ENCODE results near the gene AFP. TPM values are rescaled to one million over a fixed set of nuclear protein-coding genes. Genes with fewer than 3 reads are reported as not detected.

The AFP gene
- total and polyA plus RNA-seq, 5 donors from 2014 or later = not detected

GRCh38 chr4:73401412-73401811, 34.6 kb upstream of the AFP start:
- Mint-ChIP-seq H3K36me3 (no peaks in the 10 kb centered on the region), H3K4me3 (no peak overlapping the region), H3K27ac (no peak overlapping the region), H3K4me1 (no peaks in the 10 kb centered on the region), H3K9me3 (peaks cover 0 to 2% (median 0%) of the 10 kb centered on the region in 7 donors), H3K27me3 (peaks cover 18% of the 10 kb centered on the region)
- H3K4me1 ChIP-seq (ENCODE audit: control insufficient read depth, insufficient read depth, low read length, poor library complexity, severe bottlenecking) = no peaks in the 10 kb centered on the region
- H3K4me3 ChIP-seq (ENCODE audit: low read depth, low read length) = no peak overlapping the region
- no peaks in the 10 kb centered on the region for H3K9me3 ChIP-seq (ENCODE audit: control insufficient read depth in 2 of 2, low read length in 2 of 2)
- no peaks in the 10 kb centered on the region for H3K27me3 ChIP-seq (ENCODE audit: control insufficient read depth, insufficient read depth, low read length)
- no peaks in the 10 kb centered on the region for H3K36me3 ChIP-seq (ENCODE audit: control insufficient read depth, insufficient read depth, low read length)
- DNase-seq (no peak), ATAC-seq (ENCODE audit: low read depth in 2 of 2) (no peak)
- no peak overlapping the region for H3K27ac ChIP-seq (ENCODE audit: insufficient read depth, low read length, poor library complexity, severe bottlenecking)

- no peak within 1 kb of the TSS for H3K4me3 ChIP-seq (ENCODE audit: low read depth, low read length)
- no peaks in the 10 kb centered on the region for H3K27me3 ChIP-seq (ENCODE audit: control insufficient read depth, insufficient read depth, low read length)
- DNase-seq (no peak), ATAC-seq (ENCODE audit: low read depth in 2 of 2) (no peak)
- no peak within 1 kb of the TSS for H3K27ac ChIP-seq (ENCODE audit: insufficient read depth, low read length, poor library complexity, severe bottlenecking)
- H3K36me3 Mint-ChIP-seq = no peaks in the 10 kb centered on the region
- H3K4me3 Mint-ChIP-seq = no peak within 1 kb of the TSS
- no peaks in the 10 kb centered on the region for H3K4me1 ChIP-seq (ENCODE audit: control insufficient read depth, insufficient read depth, low read length, poor library complexity, severe bottlenecking)
- H3K27ac Mint-ChIP-seq = no peak within 1 kb of the TSS
- H3K27me3 Mint-ChIP-seq = peaks cover 10% of the 10 kb centered on the region
- H3K9me3 ChIP-seq (ENCODE audit: control insufficient read depth in 2 of 2, low read length in 2 of 2) = no peaks in the 10 kb centered on the region
- no peaks in the 10 kb centered on the region for H3K4me1 Mint-ChIP-seq
- H3K36me3 ChIP-seq (ENCODE audit: control insufficient read depth, insufficient read depth, low read length) = no peaks in the 10 kb centered on the region
- peaks cover 0 to 2% (median 0%) of the 10 kb centered on the region in 7 donors for H3K9me3 Mint-ChIP-seq
These were observed 32.0 kb upstream of the AFP start, which contains the start of gene ALB for GRCh38 chr4:73404042-73404441. Gene ALB (plus strand): TSS chr4:73404287. CDS start chr4:73404328, 41 bp downstream.

- Mint-ChIP-seq H3K4me1 (no peaks in the 10 kb centered on the region), H3K4me3 (no peak overlapping the region), H3K9me3 (peaks cover 0 to 2% (median 0%) of the 10 kb centered on the region in 7 donors), H3K27ac (no peak overlapping the region), H3K36me3 (no peaks in the 10 kb centered on the region), H3K27me3 (peaks cover 10% of the 10 kb centered on the region)
- Histone ChIP-seq H3K9me3 (ENCODE audit: control insufficient read depth in 2 of 2, low read length in 2 of 2) (no peaks in the 10 kb centered on the region), H3K27ac (ENCODE audit: insufficient read depth, low read length, poor library complexity, severe bottlenecking) (no peak overlapping the region), H3K4me3 (ENCODE audit: low read depth, low read length) (no peak overlapping the region), H3K4me1 (ENCODE audit: control insufficient read depth, insufficient read depth, low read length, poor library complexity, severe bottlenecking) (no peaks in the 10 kb centered on the region), H3K27me3 (ENCODE audit: control insufficient read depth, insufficient read depth, low read length) (no peaks in the 10 kb centered on the region), H3K36me3 (ENCODE audit: control insufficient read depth, insufficient read depth, low read length) (no peaks in the 10 kb centered on the region)
- DNase-seq (no peak), ATAC-seq (ENCODE audit: low read depth in 2 of 2) (no peak)
These were observed 31.6 kb upstream of the AFP start for GRCh38 chr4:73404457-73404856.

GRCh38 chr4:73405138-73405537, 30.9 kb upstream of the AFP start:
- no peaks in the 10 kb centered on the region for H3K36me3 ChIP-seq (ENCODE audit: control insufficient read depth, insufficient read depth, low read length)
- H3K27ac ChIP-seq (ENCODE audit: insufficient read depth, low read length, poor library complexity, severe bottlenecking) = no peak overlapping the region
- Mint-ChIP-seq H3K4me3 (no peak overlapping the region), H3K27me3 (peaks cover 9% of the 10 kb centered on the region), H3K36me3 (no peaks in the 10 kb centered on the region), H3K27ac (no peak overlapping the region), H3K9me3 (peaks cover 0 to 2% (median 0%) of the 10 kb centered on the region in 7 donors), H3K4me1 (no peaks in the 10 kb centered on the region)
- H3K4me1 ChIP-seq (ENCODE audit: control insufficient read depth, insufficient read depth, low read length, poor library complexity, severe bottlenecking) = no peaks in the 10 kb centered on the region
- H3K9me3 ChIP-seq (ENCODE audit: control insufficient read depth in 2 of 2, low read length in 2 of 2) = no peaks in the 10 kb centered on the region
- ATAC-seq (ENCODE audit: low read depth in 2 of 2) = no peak
- H3K27me3 ChIP-seq (ENCODE audit: control insufficient read depth, insufficient read depth, low read length) = no peaks in the 10 kb centered on the region
- H3K4me3 ChIP-seq (ENCODE audit: low read depth, low read length) = no peak overlapping the region
- DNase-seq = no peak

GRCh38 chr4:73406548-73406875, 29.5 kb upstream of the AFP start:
- no peak for ATAC-seq (ENCODE audit: low read depth in 2 of 2)
- H3K4me3 Mint-ChIP-seq = no peak overlapping the region

GRCh38 chr4:73407227-73407673, 28.8 kb upstream of the AFP start:
- DNase-seq (no peak), ATAC-seq (ENCODE audit: low read depth in 2 of 2) (no peak)
- no peak overlapping the region for H3K27ac ChIP-seq (ENCODE audit: insufficient read depth, low read length, poor library complexity, severe bottlenecking)
- no peaks in the 10 kb centered on the region for H3K9me3 ChIP-seq (ENCODE audit: control insufficient read depth in 2 of 2, low read length in 2 of 2)
- H3K4me1 Mint-ChIP-seq = no peaks in the 10 kb centered on the region
- H3K4me3 ChIP-seq (ENCODE audit: low read depth, low read length) = no peak overlapping the region
- no peaks in the 10 kb centered on the region for H3K27me3 ChIP-seq (ENCODE audit: control insufficient read depth, insufficient read depth, low read length)
- H3K27ac Mint-ChIP-seq = no peak overlapping the region
- H3K4me3 Mint-ChIP-seq = no peak overlapping the region
- no peaks in the 10 kb centered on the region for H3K36me3 ChIP-seq (ENCODE audit: control insufficient read depth, insufficient read depth, low read length)
- H3K27me3 Mint-ChIP-seq = peaks cover 6% of the 10 kb centered on the region
- H3K9me3 Mint-ChIP-seq = no peaks in the 10 kb centered on the region
- no peaks in the 10 kb centered on the region for H3K36me3 Mint-ChIP-seq
- no peaks in the 10 kb centered on the region for H3K4me1 ChIP-seq (ENCODE audit: control insufficient read depth, insufficient read depth, low read length, poor library complexity, severe bottlenecking)

More at GRCh38 chr4:73406548-73406875, 29.5 kb upstream of the AFP start:
- no peaks in the 10 kb centered on the region for H3K4me1 ChIP-seq (ENCODE audit: control insufficient read depth, insufficient read depth, low read length, poor library complexity, severe bottlenecking)
- H3K36me3 ChIP-seq (ENCODE audit: control insufficient read depth, insufficient read depth, low read length) = no peaks in the 10 kb centered on the region
- H3K27ac ChIP-seq (ENCODE audit: insufficient read depth, low read length, poor library complexity, severe bottlenecking) = no peak overlapping the region
- Mint-ChIP-seq H3K27ac (no peak overlapping the region), H3K4me1 (no peaks in the 10 kb centered on the region), H3K27me3 (peaks cover 6% of the 10 kb centered on the region), H3K9me3 (no peaks in the 10 kb centered on the region), H3K36me3 (no peaks in the 10 kb centered on the region)
- H3K4me3 ChIP-seq (ENCODE audit: low read depth, low read length) = no peak overlapping the region
- DNase-seq = no peak
- H3K27me3 ChIP-seq (ENCODE audit: control insufficient read depth, insufficient read depth, low read length) = no peaks in the 10 kb centered on the region
- H3K9me3 ChIP-seq (ENCODE audit: control insufficient read depth in 2 of 2, low read length in 2 of 2) = no peaks in the 10 kb centered on the region

GRCh38 chr4:73408181-73408867, 27.7 kb upstream of the AFP start:
- H3K4me1 Mint-ChIP-seq = no peaks in the 10 kb centered on the region
- H3K4me3 Mint-ChIP-seq = no peak overlapping the region
- Histone ChIP-seq H3K4me1 (ENCODE audit: control insufficient read depth, insufficient read depth, low read length, poor library complexity, severe bottlenecking) (no peaks in the 10 kb centered on the region), H3K27ac (ENCODE audit: insufficient read depth, low read length, poor library complexity, severe bottlenecking) (no peak overlapping the region), H3K27me3 (ENCODE audit: control insufficient read depth, insufficient read depth, low read length) (no peaks in the 10 kb centered on the region), H3K36me3 (ENCODE audit: control insufficient read depth, insufficient read depth, low read length) (no peaks in the 10 kb centered on the region), H3K4me3 (ENCODE audit: low read depth, low read length) (no peak overlapping the region), H3K9me3 (ENCODE audit: control insufficient read depth in 2 of 2, low read length in 2 of 2) (no peaks in the 10 kb centered on the region)
- ATAC-seq (ENCODE audit: low read depth in 2 of 2) (no peak), DNase-seq (no peak)
- H3K27ac Mint-ChIP-seq = no peak overlapping the region
- H3K27me3 Mint-ChIP-seq = peaks cover 6% of the 10 kb centered on the region
- no peaks in the 10 kb centered on the region for H3K36me3 Mint-ChIP-seq
- H3K9me3 Mint-ChIP-seq = no peaks in the 10 kb centered on the region
